GM12875 (cell line): ENCODE data around the gene CYP1A2.

Experiments
- H3K4me3 ChIP-seq: one replicate; pipeline ENCODE4 v1.5.1; 2011; ENCODE audit warnings: low read depth, low read length, control low read depth
- TF ChIP-seq, protein P1 (sequence below): IDR thresholded peaks from 2 replicates; pipeline ENCODE4 v1.5.1; 2011; ENCODE audit warnings: low read depth, mild to moderate bottlenecking, control low read depth, inconsistent platforms, low read length, moderate library complexity, borderline replicate concordance; ENCODE audit not compliant: insufficient read depth

The CYP1A2 gene

DNA sequence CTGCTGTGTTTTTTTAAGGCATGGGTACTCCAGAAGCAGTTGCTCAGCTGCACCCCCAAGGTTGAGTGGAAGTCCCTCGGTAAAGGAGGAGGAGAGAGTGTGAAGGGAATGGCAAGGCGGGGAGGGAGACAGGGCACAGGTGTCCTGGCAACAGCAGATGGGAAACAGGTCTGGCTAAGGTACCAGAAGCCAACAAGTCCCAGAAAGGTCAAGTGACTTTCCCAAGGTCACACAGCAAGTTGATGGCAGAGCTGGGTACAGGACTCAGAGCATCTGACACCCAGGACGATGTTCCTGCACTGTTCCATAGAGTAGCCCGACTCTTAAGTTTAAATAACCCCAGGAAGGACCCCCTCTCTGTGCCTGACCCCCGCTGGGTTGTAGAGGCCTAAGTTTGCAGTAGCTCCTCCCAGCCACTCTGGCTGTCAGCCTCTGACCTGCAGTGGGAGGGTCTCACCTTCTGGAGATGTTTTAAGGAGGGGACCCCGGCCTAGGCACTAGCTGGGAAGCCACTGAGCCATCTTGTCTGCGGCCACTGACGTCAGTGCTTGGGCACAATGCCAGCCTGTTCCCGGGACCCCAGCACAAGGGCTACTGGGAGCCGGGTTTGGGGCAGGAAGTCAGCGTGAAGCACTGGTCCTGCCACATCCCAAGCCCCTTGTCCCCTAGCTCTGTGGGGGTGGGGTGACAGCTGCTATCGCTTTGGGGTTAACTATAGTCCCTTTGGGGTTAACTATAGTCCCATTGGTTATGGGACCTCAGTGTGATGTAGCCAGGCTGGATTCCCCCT, 43.8 kb downstream of the CYP1A2 start:
- TF ChIP-seq, protein P1, sequence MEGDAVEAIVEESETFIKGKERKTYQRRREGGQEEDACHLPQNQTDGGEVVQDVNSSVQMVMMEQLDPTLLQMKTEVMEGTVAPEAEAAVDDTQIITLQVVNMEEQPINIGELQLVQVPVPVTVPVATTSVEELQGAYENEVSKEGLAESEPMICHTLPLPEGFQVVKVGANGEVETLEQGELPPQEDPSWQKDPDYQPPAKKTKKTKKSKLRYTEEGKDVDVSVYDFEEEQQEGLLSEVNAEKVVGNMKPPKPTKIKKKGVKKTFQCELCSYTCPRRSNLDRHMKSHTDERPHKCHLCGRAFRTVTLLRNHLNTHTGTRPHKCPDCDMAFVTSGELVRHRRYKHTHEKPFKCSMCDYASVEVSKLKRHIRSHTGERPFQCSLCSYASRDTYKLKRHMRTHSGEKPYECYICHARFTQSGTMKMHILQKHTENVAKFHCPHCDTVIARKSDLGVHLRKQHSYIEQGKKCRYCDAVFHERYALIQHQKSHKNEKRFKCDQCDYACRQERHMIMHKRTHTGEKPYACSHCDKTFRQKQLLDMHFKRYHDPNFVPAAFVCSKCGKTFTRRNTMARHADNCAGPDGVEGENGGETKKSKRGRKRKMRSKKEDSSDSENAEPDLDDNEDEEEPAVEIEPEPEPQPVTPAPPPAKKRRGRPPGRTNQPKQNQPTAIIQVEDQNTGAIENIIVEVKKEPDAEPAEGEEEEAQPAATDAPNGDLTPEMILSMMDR: no peak
- H3K4me3 ChIP-seq: peak overlapping the region; percentile 15

- H3K4me3 ChIP-seq: no peak overlapping the region
- TF ChIP-seq, protein P1: peak; percentile 74
Measured at GRCh38 chr15:74793135-74794028, 44.7 kb downstream of the CYP1A2 start.

DNA sequence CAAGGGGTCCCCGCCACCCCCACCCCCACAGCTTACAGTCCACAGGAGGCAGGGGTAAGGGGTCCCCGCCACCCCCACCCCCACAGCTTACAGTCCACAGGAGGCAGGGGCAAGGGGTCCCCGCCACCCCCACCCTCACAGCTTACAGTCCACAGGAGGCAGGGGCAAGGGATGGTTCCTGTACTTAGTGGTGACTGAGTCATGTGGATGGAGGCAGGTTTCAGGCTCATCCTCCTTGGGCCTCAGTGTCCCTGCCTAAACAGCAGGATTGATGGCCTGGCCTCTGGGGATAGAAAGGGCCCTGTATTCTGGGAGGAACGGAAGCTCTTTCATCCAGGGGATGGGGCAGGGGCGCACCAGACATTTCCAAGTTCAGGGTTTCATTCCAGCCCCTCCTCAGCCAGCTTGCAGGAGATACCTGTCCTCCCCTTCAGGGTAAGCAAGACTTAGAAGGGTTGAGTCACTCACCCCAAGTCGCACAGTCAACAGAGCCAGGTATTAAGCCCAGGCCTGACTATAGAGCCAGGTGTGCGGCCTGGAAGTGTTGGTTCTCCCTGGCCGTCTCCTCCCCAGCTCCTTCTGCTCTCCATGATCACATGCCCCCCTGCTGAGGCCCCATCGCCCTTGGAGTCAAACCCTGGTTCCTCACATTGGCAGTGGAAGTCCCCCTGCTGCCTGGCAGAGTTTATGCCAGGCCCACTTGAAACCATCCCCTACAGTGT, 45.8 kb downstream of the CYP1A2 start:
- no peak overlapping the region for H3K4me3 ChIP-seq
- TF ChIP-seq, protein P1: no peak

DNA sequence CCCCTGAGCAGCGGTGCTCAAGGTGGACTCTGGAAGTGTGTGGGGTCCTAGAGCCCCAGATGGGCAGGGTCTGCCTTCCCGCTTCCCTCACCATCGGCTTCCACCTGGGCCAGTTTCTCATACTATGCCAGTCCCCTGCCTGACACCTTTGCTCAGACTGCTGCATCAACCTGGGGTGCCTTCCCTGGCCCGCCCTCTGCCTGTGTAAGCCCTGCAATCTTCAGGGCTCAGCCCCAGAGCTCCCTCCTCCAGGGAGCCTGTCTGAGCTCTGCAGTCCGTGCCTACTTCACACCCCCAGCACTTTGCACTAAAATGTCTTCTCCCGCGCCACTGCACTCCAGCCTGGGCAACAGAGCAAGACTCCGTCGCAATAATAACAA, 46.3 kb downstream of the CYP1A2 start:
- TF ChIP-seq, protein P1: no peak
- H3K4me3 ChIP-seq: no peak overlapping the region

DNA sequence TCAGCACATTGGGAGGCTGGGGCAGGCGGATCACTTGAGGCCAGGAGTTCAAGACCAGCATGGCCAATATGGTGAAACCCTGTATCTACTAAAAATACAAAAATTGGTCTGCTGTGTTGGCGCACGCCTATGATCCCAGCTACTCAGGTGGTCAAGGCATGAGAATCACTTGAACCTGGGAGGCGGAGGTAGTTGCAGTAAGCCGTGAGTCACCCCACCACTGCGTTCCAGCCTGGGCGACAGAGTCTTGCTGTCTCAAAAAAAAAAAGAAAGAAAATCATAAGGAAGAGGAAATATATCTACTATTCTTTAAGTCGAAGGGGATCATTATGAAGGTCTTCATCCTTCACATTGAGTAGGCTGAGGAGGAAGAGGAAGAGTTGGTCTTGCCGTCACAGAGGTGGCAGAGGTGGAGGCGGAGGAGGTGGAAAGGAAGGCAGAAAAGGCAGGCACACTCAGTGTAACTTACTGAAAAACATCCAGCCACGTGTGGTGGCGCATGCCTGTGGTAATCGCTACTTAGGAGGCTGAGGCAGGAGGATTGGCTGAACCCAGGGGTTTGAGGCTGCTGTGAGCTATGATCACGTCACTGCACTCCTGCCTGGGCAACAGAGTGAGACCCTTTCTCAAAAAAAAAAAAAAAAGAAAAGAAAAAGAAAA, 47.5 kb downstream of the CYP1A2 start:
- TF ChIP-seq, protein P1: no peak

GRCh38 chr15:74798388-74799254, 50.0 kb downstream of the CYP1A2 start:
- TF ChIP-seq, protein P1: peak; percentile 39; the same call in 1 of the 2 replicates
- H3K4me3 ChIP-seq: no peak overlapping the region

More for the DNA sequence above, 47.5 kb downstream of the CYP1A2 start:
- H3K4me3 ChIP-seq: no peak overlapping the region
